K562 (cell line): Measurements from ENCODE around the gene TJP3. TPM values are rescaled to one million over a fixed set of nuclear protein-coding genes. Genes with fewer than 3 reads are reported as not detected.

ENCODE experiments used
- ARID4B ChIP-seq: sonication (generic); formaldehyde crosslinking; IDR thresholded peaks from 2 replicates; pipeline ENCODE4 v1.8.0; 2022; ENCODE audit warnings: mild to moderate bottlenecking, missing genetic modification reagents
- ATF4 ChIP-seq: fragments of 450-650 bp; formaldehyde crosslinking; IDR thresholded peaks from 2 replicates; pipeline ENCODE4 v1.4.0; 2022; ENCODE audit warnings: mild to moderate bottlenecking, moderate library complexity
- BCL6 ChIP-seq: fragments of 250-450 bp; sonication (Bioruptor Pico); IDR thresholded peaks from 2 replicates; pipeline ENCODE4 v1.4.0; 2020
- BHLHE40 ChIP-seq: IDR thresholded peaks from 2 replicates; pipeline ENCODE4 v1.6.1; 2011; ENCODE audit warnings: low read length, improper control_type of control experiment
- EP300 ChIP-seq: IDR thresholded peaks from 2 replicates; pipeline ENCODE4 v1.6.1; 2012; ENCODE audit warnings: low read length, improper control_type of control experiment
- GTF2B ChIP-seq: IDR thresholded peaks from 2 replicates; pipeline ENCODE4 v1.6.1; 2011; ENCODE audit not compliant: insufficient read length; ENCODE audit errors: extremely low read depth
- HCFC1 ChIP-seq: IDR thresholded peaks from 2 replicates; pipeline ENCODE4 v1.6.1; 2012; ENCODE audit warnings: low read depth, low read length, improper control_type of control experiment
- HDAC1 ChIP-seq, 2 experiments: fragments of 450-650 bp; IDR thresholded peaks; 2 replicates each; pipeline ENCODE4 v1.6.1; 2016 to 2017; ENCODE audit warnings: inconsistent platforms in 1 of 2, mild to moderate bottlenecking in 1 of 2, moderate library complexity in 1 of 2
- HDAC2 ChIP-seq: fragments of 450-650 bp; IDR thresholded peaks from 2 replicates; pipeline ENCODE4 v1.6.1; 2016; ENCODE audit warnings: mild to moderate bottlenecking
- HDAC8 ChIP-seq: fragments of 450-650 bp; IDR thresholded peaks from 2 replicates; pipeline ENCODE4 v1.6.1; 2016; ENCODE audit warnings: mild to moderate bottlenecking, missing genetic modification characterization, moderate library complexity, missing compliant biosample characterization
- MCM5 ChIP-seq: fragments of 450-650 bp; IDR thresholded peaks from 2 replicates; pipeline ENCODE4 v1.6.1; 2016; ENCODE audit warnings: low read depth
- POU5F1 ChIP-seq: fragments of 150-350 bp; IDR thresholded peaks from 2 replicates; pipeline ENCODE4 v1.6.1; 2014; ENCODE audit warnings: borderline replicate concordance, low read length, low read depth, mild to moderate bottlenecking; ENCODE audit not compliant: partially characterized antibody
- ZBTB2 ChIP-seq: fragments of 450-650 bp; IDR thresholded peaks from 2 replicates; pipeline ENCODE4 v1.6.1; 2016; ENCODE audit warnings: antibody characterized with exemption
- ZC3H11A ChIP-seq: IDR thresholded peaks from 2 replicates; pipeline ENCODE4 v1.6.1; 2012; ENCODE audit warnings: low read depth, low read length, improper control_type of control experiment
- ZFX ChIP-seq: sonication (generic); formaldehyde crosslinking; IDR thresholded peaks from 2 replicates; pipeline ENCODE4 v1.8.0; 2022; ENCODE audit warnings: mild to moderate bottlenecking, missing genetic modification reagents, moderate library complexity
- ZHX1 ChIP-seq: fragments of 150-350 bp; conservative IDR thresholded peaks from 2 replicates; pipeline ENCODE4 v1.6.1; 2014; ENCODE audit warnings: low read length
- ZNF354B ChIP-seq: fragments of 250-450 bp; sonication (Bioruptor Pico); IDR thresholded peaks from 2 replicates; pipeline ENCODE4 v1.4.0; 2020
- polyA plus RNA-seq, 8 experiments: library from polyadenylated mRNA; depleted of rRNA in 4 of 8; stranded (reverse) in 5 of 8; unstranded in 3 of 8; fragments of >200 nt; fragmentation: Nextera tagmentation in 2 of 8; fragmentation: Illumina TruSeq in 1 of 8; extraction: Ambion mirVana in 2 of 8; extraction: Trizol in 1 of 8; gene quantifications; 2 replicates each; pipeline versions ENCODE4 v1.2.1 to v1.2.3, GENCODE V29; 2011 to 2014; ENCODE audit warnings: inconsistent platforms in 1 of 8, missing spikeins in 1 of 8
- total RNA-seq, 7 experiments: library from RNA; depleted of rRNA in 6 of 7; stranded (reverse); fragments of >200 nt in 6 of 7; fragmentation: Illumina TruSeq in 2 of 7; extraction: Trizol in 2 of 7; gene quantifications; 2 replicates each; pipeline versions ENCODE4 v1.2.1 to v1.2.3, GENCODE V29; 2011 to 2021; ENCODE audit warnings: low replicate concordance in 1 of 7

The TJP3 gene
- total and polyA plus RNA-seq, 9 of the 15 experiments (the other 6 are each of a cell fraction or from before 2014, with no cell fraction given), result 0.11 to 2.4 (median 0.57) TPM; not detected in 1

DNA sequence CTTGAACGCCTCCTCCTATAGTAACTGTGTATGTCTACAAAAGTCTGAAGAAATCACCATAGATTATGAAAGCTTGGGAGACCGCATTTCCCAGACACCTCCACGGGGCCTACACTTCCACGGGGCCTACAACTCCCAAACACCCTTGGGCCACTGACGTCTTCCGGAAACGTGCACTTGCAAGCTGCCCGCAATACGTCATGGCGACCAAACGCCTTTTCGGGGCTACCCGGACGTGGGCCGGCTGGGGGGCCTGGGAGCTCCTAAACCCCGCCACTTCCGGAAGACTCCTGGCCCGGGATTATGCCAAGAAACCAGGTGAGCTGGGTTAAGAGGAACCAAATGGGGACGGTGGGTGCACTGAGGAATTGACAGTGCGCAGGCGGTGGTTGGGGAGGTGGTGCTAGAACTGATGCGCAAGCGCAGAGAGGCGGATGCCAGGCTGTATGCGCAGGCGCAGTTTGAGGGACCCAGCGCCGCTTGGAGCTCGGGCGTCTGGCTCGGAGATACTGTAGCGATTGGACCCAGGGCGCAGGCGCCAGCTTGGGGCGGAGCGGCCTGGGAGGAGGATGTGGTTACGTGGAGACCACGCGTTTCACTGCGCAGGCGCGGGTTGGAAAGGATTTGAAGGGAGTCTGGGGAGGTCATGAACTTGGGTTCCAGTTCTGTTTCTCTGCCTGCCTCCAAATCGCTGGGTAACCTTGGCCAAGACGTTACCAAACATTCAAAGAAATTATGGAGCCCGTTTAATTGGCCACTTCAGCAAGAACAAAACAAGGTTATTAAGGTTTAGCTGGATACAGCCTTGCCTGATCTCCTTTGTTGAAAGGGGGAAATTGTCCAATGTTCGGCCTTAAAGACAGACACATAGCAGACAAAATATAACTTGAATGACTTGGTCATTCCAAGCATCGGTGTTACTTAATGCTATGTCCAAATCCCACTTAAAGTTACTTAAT, 54.6 kb downstream of the TJP3 start, which contains the start of gene MRPL54 (continued):
- TF ChIP-seq ARID4B (CRISPR knock-in tag) (peak; percentile 61; the same call in 1 of the 2 replicates), ZNF354B (0 out of 2 replicates have a peak, but pooled peaks have one; percentile 42), HCFC1 (peak; percentile 95), MCM5 (no peak), BHLHE40 (peak; percentile 93), EP300 (peak; percentile 33), HDAC1 (IDR thresholded peaks at IDR 0.05) (peak in 1 of 2 experiments; percentile 87; a peak in 2 of 4 replicates), ZHX1 (no peak), ZFX (CRISPR knock-in tag) (peak; percentile 94), ZBTB2 (peak; percentile 100), HDAC2 (peak; percentile 81), ZC3H11A (no peak), HDAC8 (no peak), BCL6 (CRISPR knock-in tag) (0 out of 2 replicates have a peak, but pooled peaks have one; percentile 25), POU5F1 (peak; percentile 68), ATF4 (CRISPR knock-in tag) (peak; percentile 78), GTF2B (no peak)
